GM13976 (cell line): ENCODE measurements around the gene OXSM.

Source experiments
- DNase-seq: peaks from one replicate; pipeline ENCODE4 v3.0.0; 2012; ENCODE audit warnings: low spot score
- CTCF ChIP-seq: IDR thresholded peaks from 2 replicates; pipeline ENCODE4 v1.5.1; 2012; ENCODE audit warnings: borderline replicate concordance, mild to moderate bottlenecking; ENCODE audit not compliant: insufficient read depth; ENCODE audit errors: extremely low read depth, missing control alignments, control extremely low read depth
- in situ Hi-C: fragments of 300-500 bp; cut with MboI; formaldehyde crosslinking; loops from one replicate; pipeline ENCODE4 v1.12.0; 2022; ENCODE audit warnings: low sequenced_read_pairs, mixed read lengths, inconsistent platforms; ENCODE audit not compliant: unreplicated experiment

OXSM gene

GRCh38 chr3:25789596-25790556 lies at the start of gene OXSM:
TSS of gene OXSM (plus strand) at chr3:25790090. CDS start at chr3:25791021, 931 bp downstream.
- DNase-seq = peak; percentile 86
- in situ Hi-C loops = no loop called here
- no peak for TF ChIP-seq CTCF

GRCh38 chr3:25744470-25744869 lies 45.4 kb upstream of the OXSM start:
- in situ Hi-C loops = no loop called here
- DNase-seq = no peak
- no peak for TF ChIP-seq CTCF

- TF ChIP-seq CTCF = no peak
- in situ Hi-C loops = no loop called here
- DNase-seq = no peak
These were observed 42.9 kb upstream of the OXSM start for GRCh38 chr3:25747033-25747432.

- in situ Hi-C loops = no loop called here
- no peak for DNase-seq
- TF ChIP-seq CTCF = no peak
These were observed 41.7 kb upstream of the OXSM start for GRCh38 chr3:25748189-25748588.

- TF ChIP-seq CTCF = no peak
- no peak for DNase-seq
- in situ Hi-C loops = no loop called here
These were observed 40.8 kb upstream of the OXSM start for GRCh38 chr3:25749031-25749581.

- in situ Hi-C loops = no loop called here
- TF ChIP-seq CTCF = no peak
- DNase-seq = no peak
These were observed 38.8 kb upstream of the OXSM start for GRCh38 chr3:25751048-25751447.
